SK-N-SH (cell line): Measurements from ENCODE around the gene AGMAT. TPM values are rescaled to one million over a fixed set of nuclear protein-coding genes. Genes with fewer than 3 reads are reported as not detected.

Experiments
- CTCF ChIA-PET: fragments of 300-600, 350-600 bp; formaldehyde crosslinking; extraction: SDS; loops from one replicate; lab custom pipeline; 2021; lab: Yijun Ruan, JAX
- POLR2A ChIA-PET: fragments of 350-600 bp; sonication (Branson Sonifier 250); formaldehyde crosslinking; extraction: SDS; loops from one replicate; lab custom pipeline; 2020; ENCODE audit warnings: antibody characterized with exemption, inconsistent platforms; lab: Yijun Ruan, JAX
- DNase-seq: peaks from one replicate; pipeline ENCODE4 v3.0.0; 2012
- H2AFZ ChIP-seq: fragments of 200-600 bp; sonication (generic); 2 replicates; pipeline ENCODE4 v1.8.1; 2016; ENCODE audit warnings: antibody characterized with exemption, mild to moderate bottlenecking, low read depth
- H3F3A ChIP-seq: fragments of 200-600 bp; sonication (generic); replicated peaks from 2 replicates; pipeline ENCODE3; 2016; ENCODE audit warnings: antibody characterized with exemption, mild to moderate bottlenecking; ENCODE audit not compliant: insufficient read depth
- H3K27ac ChIP-seq, 2 experiments: fragments of 200-500 bp in 1 of 2; fragments of 200-600 bp in 1 of 2; sonication (Bioruptor generic) in 1 of 2; sonication (generic), shearing (Covaris generic) in 1 of 2; 2 replicates each; pipeline versions ENCODE4 v1.5.1 to v1.6.1; 2014 to 2016; ENCODE audit warnings: low read depth in 2 of 2, inconsistent platforms in 1 of 2, low read length in 1 of 2, mild to moderate bottlenecking in 1 of 2, mixed read lengths in 1 of 2
- H3K27me3 ChIP-seq: fragments of 200-600 bp; sonication (generic), shearing (Covaris generic); 2 replicates; pipeline ENCODE4 v1.6.1; 2016; ENCODE audit warnings: mixed run types; ENCODE audit not compliant: insufficient read depth
- H3K36me3 ChIP-seq, 2 experiments: fragments of 200-500 bp in 1 of 2; fragments of 200-600 bp in 1 of 2; sonication (Bioruptor generic) in 1 of 2; sonication (generic) in 1 of 2; replicated peaks in 1 of 2; 2 replicates each; pipeline versions ENCODE3 to v1.5.1; 2014 to 2016; ENCODE audit warnings: low read length in 1 of 2, mild to moderate bottlenecking in 1 of 2; ENCODE audit not compliant: insufficient read depth in 2 of 2, control insufficient read depth in 1 of 2
- H3K4me1 ChIP-seq, 2 experiments: fragments of 200-500 bp in 1 of 2; fragments of 200-600 bp in 1 of 2; sonication (Bioruptor generic) in 1 of 2; sonication (generic), shearing (Covaris generic) in 1 of 2; 2 replicates each; pipeline versions ENCODE4 v1.5.1 to v1.6.1; 2014 to 2016; ENCODE audit warnings: low read depth in 1 of 2, low read length in 1 of 2, mixed run types in 1 of 2; ENCODE audit not compliant: insufficient read depth in 2 of 2, control insufficient read depth in 1 of 2
- H3K4me2 ChIP-seq: fragments of 200-600 bp; sonication (generic), shearing (Covaris generic); 2 replicates; pipeline ENCODE4 v1.6.1; 2017; ENCODE audit warnings: mixed run types
- H3K4me3 ChIP-seq, 2 experiments: fragments of 200-500 bp in 1 of 2; fragments of 200-600 bp in 1 of 2; sonication (Bioruptor generic) in 1 of 2; sonication (generic), shearing (Covaris generic) in 1 of 2; 2 replicates each; pipeline versions ENCODE4 v1.5.1 to v1.8.1; 2014 to 2016; ENCODE audit warnings: low read depth in 2 of 2, inconsistent platforms in 1 of 2, low read length in 1 of 2, mild to moderate bottlenecking in 1 of 2, mixed read lengths in 1 of 2, moderate library complexity in 1 of 2
- H3K79me2 ChIP-seq: fragments of 200-600 bp; sonication (generic); 2 replicates; pipeline ENCODE4 v1.8.1; 2017; ENCODE audit warnings: mild to moderate bottlenecking; ENCODE audit not compliant: insufficient read depth
- H3K9ac ChIP-seq: fragments of 200-600 bp; sonication (generic); 2 replicates; pipeline ENCODE4 v1.6.1; 2017; ENCODE audit warnings: mixed run types
- H3K9me2 ChIP-seq: fragments of 200-600 bp; sonication (generic); 2 replicates; pipeline ENCODE4 v1.6.1; 2017; ENCODE audit warnings: mixed run types
- H3K9me3 ChIP-seq: fragments of 200-600 bp; sonication (generic); 2 replicates; pipeline ENCODE4 v1.6.1; 2017; ENCODE audit warnings: mixed run types, mild to moderate bottlenecking, moderate library complexity
- H4K20me1 ChIP-seq: fragments of 200-600 bp; sonication (generic); 2 replicates; pipeline ENCODE4 v1.6.1; 2017; ENCODE audit warnings: mild to moderate bottlenecking, mixed run types; ENCODE audit not compliant: insufficient read depth
- CTCF ChIP-seq: fragments of 200-600 bp; sonication (generic); IDR thresholded peaks from 2 replicates; pipeline ENCODE4 v1.6.1; 2017; ENCODE audit warnings: antibody characterized with exemption, mild to moderate bottlenecking, moderate library complexity
- FOXM1 ChIP-seq: IDR thresholded peaks from 2 replicates; pipeline ENCODE4 v1.4.0; 2012; ENCODE audit warnings: low read depth, mild to moderate bottlenecking
- GATA2 ChIP-seq: sonication (generic); formaldehyde crosslinking; IDR thresholded peaks from 2 replicates; pipeline ENCODE4 v1.5.0; 2020; ENCODE audit warnings: mild to moderate bottlenecking, missing genetic modification reagents
- PBX3 ChIP-seq: IDR thresholded peaks from 2 replicates; pipeline ENCODE4; 2012
- SIN3A ChIP-seq: IDR thresholded peaks from 2 replicates; pipeline ENCODE4 v1.6.1; 2012; ENCODE audit warnings: low read depth, mild to moderate bottlenecking, low read length, moderate library complexity, borderline replicate concordance
- USF1 ChIP-seq: IDR thresholded peaks from 2 replicates; pipeline ENCODE4 v1.4.0; 2012; ENCODE audit warnings: low read depth, borderline replicate concordance
- YY1 ChIP-seq: IDR thresholded peaks from 2 replicates; pipeline ENCODE4 v1.4.0; 2012; ENCODE audit warnings: low read depth, mild to moderate bottlenecking
- ZBTB33 ChIP-seq: IDR thresholded peaks from 2 replicates; pipeline ENCODE4 v1.4.0; 2012; ENCODE audit warnings: low read depth, borderline replicate concordance
- WGBS: methylation state at CpG from one replicate; pipeline ENCODE4 v1.1.6; 2017; ENCODE audit warnings: low lambda C conversion rate; 5-methylcytosine and 5-hydroxymethylcytosine counted together
- polyA plus RNA-seq, 3 experiments: library from polyadenylated mRNA; depleted of rRNA; stranded (reverse); fragments of >200 nt; gene quantifications; 2 replicates each; pipeline ENCODE4 v1.2.3, GENCODE V29; 2012

The AGMAT gene
- polyA plus RNA-seq, 1 of the 3 experiments (the other 2 are of a cell fraction), result 0.66 TPM

- Histone ChIP-seq H3K9me3 (no peaks in the 10 kb centered on the region), H3K4me2 (no peak overlapping the region), H3K27ac (no peak overlapping the region), H3K4me1 (no peaks in the 10 kb centered on the region), H3F3A (peaks cover 2% of the 10 kb centered on the region), H3K36me3 (peaks cover 0 to 3% of the 10 kb centered on the region in 2 experiments), H3K27me3 (no peaks in the 10 kb centered on the region), H3K79me2 (no peaks in the 10 kb centered on the region), H3K9ac (no peak overlapping the region), H3K4me3 (no peak overlapping the region), H2AFZ (no peak overlapping the region), H3K9me2 (no peaks in the 10 kb centered on the region), H4K20me1 (no peaks in the 10 kb centered on the region)
- ChIA-PET POLR2A (interaction anchor here (0.7 kb wide), 1 partner anchor 245 kb away, joined by 4 read pairs; no protein-coding TSS in a partner anchor), CTCF (interaction anchor here (0.7 kb wide), 1 partner anchor 181 kb away, joined by 4 read pairs; no protein-coding TSS in a partner anchor)
- DNase-seq, result no peak
- TF ChIP-seq USF1, result no peak
- TF ChIP-seq ZBTB33, result no peak
- TF ChIP-seq PBX3, result no peak
- no peak for TF ChIP-seq SIN3A
- TF ChIP-seq CTCF, result no peak
Measured at GRCh38 chr1:15579683-15580047, 5.2 kb downstream of the AGMAT start.

- ChIA-PET CTCF (interaction anchor here (0.7 kb wide), 1 partner anchor 181 kb away, joined by 4 read pairs; no protein-coding TSS in a partner anchor), POLR2A (no interaction called here)
- Histone ChIP-seq H2AFZ (no peak overlapping the region), H3K9ac (no peak overlapping the region), H3K27ac (no peak overlapping the region), H3K27me3 (no peaks in the 10 kb centered on the region), H4K20me1 (no peaks in the 10 kb centered on the region), H3K4me3 (no peak overlapping the region), H3K4me2 (no peak overlapping the region), H3K4me1 (no peaks in the 10 kb centered on the region), H3K9me3 (no peaks in the 10 kb centered on the region), H3K36me3 (peaks cover 0 to 3% of the 10 kb centered on the region in 2 experiments), H3F3A (peaks cover 2% of the 10 kb centered on the region), H3K9me2 (no peaks in the 10 kb centered on the region), H3K79me2 (no peaks in the 10 kb centered on the region)
- DNase-seq, result no peak
- no peak for TF ChIP-seq GATA2
- TF ChIP-seq YY1, result no peak
- TF ChIP-seq FOXM1, result no peak
- 69% methylated on average over 10 of the region's 16 CpGs for WGBS
Measured at GRCh38 chr1:15578921-15579682, 5.7 kb downstream of the AGMAT start.
